NCI-H460 (cell line): Measurements from ENCODE around the gene SLIT3. TPM values are rescaled to one million over a fixed set of nuclear protein-coding genes. Genes with fewer than 3 reads are reported as not detected.
"Not testable (repeated sequence)": the region's sequence is repeated elsewhere in the genome, so short reads cannot be mapped to it uniquely, and the experiment has no call there.

Experiments
- DNase-seq: peaks from one replicate; pipeline ENCODE4 v3.0.0-alpha.2; 2016; ENCODE audit warnings: low read depth; ENCODE audit errors: extremely low read depth
- total RNA-seq: library from RNA; depleted of rRNA; stranded (reverse); fragments of >200 nt; shearing (Covaris generic); gene quantifications from 2 replicates; pipeline ENCODE4 v1.2.3, GENCODE V29; 2014

SLIT3 gene
- total RNA-seq, 1 experiment from 2014 or later: not detected

DNA sequence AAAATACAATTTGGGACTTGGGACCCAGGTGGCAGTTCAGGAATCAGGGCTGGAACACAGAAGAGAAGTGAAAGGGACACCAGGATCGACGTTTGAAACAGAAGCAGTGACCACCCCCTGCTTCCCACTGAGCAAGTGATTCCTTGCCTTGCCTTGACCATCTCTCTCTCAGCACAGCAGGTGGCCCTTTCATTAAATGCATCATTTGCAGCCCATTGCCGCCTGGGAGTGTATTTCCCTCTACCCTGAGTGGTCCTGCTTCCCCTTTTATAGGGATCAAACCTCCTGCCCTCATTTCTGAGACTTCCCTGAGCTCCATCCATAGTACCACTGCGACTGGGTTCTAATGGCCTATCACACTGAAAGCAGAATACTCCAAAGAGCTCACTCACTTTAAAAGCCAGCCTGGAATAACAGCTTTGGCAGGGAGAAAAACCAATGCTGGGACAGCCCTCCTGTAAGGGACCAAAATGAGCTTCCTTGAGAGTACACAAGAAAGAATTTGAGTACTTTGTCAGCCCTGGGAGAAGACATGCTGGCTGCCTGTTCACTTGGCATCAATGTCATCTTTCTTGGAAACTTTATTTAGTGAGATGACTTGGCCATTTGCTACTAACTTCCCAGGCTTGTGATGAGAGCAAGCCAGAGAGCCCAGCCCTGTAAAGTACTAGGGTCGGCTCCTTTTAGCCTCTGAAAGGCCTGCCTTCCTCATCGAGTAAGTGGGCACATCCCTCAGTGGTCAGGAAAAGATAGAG lies 149.7 kb downstream of the SLIT3 start:
- DNase-seq: no peak

DNA sequence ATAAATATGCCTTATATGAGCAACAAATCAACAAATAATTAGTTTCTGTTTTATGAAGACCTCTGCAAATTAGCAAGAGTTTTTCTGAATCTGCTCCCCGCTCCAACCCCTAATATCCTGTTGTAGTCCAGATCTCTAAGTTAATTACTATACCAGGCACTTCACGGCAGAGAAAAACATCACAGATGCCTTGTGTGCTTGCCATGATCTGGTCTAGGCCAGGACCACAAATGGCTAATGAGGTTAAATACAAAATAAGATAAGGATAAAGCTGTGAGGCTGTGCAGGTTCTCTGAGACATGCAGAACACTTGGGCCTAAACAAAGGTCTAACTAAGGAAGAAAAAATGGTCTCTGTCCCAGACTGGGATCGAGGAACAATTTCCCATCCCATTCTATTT lies 150.8 kb downstream of the SLIT3 start:
- DNase-seq: no peak

DNA sequence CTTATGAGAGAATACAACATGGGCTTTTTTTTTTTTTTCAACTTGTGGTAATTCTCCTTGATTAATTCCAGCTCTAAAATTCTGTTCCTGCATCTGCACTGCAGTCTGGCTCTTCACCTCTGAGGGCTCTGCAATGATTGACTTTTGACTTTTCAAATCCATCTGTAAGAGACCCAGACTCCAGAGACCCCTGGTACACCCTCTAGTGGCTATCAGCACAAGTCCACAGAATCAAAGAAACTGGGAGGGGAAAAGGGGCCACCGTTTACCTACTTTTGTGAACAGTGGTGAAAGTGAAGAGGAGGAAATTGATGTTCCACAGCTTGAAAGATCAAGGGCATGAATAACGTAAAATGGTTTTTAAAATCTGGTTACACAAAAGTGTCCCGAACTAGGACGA lies 151.6 kb downstream of the SLIT3 start:
- DNase-seq: no peak

DNA sequence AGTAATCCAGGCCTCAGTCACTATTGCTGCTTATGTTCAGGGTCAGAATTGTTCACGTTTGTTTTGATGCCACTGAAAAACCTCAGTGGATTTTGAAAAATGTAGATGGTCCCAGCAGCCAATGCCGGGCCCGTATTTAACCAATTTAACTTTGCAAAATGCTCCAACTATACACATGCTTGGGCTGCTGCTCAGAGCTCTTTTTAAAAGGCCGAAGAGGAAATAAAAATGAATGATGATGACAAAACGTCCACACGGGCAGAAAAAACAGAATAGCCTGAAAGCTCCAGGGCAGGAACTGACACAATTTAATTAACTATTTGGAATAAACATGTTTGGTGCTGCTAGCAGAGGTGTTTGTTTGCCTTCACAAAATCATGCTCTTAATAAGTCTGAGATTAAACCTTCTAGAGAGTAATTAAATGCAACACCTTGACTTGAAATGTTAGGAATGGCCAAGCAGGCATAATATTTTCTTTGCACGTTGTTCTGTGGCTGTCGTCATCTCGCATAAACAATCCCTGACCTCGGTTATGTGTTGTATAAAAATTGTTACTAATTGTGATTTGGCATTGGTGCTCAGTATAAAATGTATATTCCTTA lies 152.7 kb downstream of the SLIT3 start:
- DNase-seq: no peak

- DNase-seq: no peak
Observed at GRCh38 chr5:169147534-169147933, 153.4 kb downstream of the SLIT3 start.

DNA sequence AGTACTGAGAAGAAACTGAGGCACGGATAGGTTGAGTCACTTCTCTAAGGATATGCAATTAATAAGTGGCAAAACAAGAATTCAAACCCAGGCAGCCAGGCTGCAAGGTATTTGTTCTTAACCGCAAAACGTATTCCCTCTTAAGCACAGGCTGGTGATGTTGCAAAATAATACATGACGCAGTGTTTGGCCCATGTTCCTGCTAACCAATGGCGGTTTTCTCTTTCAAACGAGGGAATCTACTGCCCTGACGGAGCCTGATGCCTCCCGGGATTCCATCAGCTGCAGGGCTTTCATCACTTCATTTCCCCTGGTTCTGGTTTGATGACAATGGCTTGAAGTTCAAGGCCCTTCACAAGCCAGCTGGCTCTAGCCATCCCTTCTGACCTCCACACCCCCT lies 154.8 kb downstream of the SLIT3 start:
- DNase-seq: no peak

DNA sequence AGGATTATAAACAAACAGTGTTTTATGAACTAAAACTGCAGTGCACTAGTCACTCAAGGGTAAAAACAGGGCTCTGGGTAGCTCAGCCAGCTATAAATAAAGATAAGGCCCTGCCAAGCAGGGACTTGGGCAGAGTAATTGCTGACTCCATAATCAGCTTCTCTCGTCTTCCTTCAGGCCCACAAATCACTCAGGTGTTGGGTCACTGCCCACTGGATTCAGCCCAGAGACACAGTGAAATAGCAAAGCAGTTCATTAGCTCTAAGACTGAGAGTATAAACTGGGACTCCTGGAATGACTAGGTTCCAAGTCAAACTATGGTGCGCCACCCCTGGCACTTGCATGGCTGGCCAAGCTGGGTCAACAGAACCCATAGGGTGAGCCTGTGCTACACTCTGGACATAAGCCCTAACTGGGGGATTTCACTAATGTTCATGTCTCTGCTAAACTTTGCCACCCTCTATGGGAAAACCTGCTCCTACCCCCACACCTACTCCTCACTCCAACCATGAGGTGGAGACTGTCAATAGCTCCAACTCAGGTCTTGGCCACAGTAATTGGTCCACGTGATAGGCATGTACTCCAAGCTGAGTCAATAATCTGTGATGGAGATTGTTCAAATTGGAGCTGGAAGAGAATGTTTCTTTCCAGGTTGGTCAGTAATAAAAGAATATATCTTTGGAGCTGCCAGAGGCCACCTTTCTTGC lies 158.5 kb downstream of the SLIT3 start:
- no peak for DNase-seq

GRCh38 chr5:169140215-169140614 lies 160.7 kb downstream of the SLIT3 start:
- DNase-seq: not testable (repeated sequence)

- no peak for DNase-seq
Observed at GRCh38 chr5:169139480-169140050, 161.4 kb downstream of the SLIT3 start.

DNA sequence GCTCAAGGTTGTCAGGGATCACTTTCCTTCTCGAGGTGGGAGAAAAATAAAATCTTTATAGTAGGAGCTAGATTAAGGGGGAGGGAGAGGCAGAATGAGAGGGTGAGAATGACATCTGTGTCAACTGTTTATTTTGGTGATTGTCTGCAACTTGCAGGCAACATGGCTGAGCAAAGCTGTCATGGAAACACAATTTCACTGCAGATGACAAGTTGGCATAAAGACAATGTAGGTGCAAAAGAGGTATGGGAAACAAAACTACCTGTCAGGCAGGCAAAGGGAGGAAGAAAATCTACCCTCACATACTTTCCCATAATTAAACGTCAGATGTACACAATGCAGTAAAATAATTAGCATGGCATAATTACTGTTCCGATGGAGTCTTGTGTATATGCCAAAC lies 167.4 kb downstream of the SLIT3 start:
- no peak for DNase-seq

- DNase-seq: no peak
Observed at GRCh38 chr5:169132302-169132660, 168.7 kb downstream of the SLIT3 start.

DNA sequence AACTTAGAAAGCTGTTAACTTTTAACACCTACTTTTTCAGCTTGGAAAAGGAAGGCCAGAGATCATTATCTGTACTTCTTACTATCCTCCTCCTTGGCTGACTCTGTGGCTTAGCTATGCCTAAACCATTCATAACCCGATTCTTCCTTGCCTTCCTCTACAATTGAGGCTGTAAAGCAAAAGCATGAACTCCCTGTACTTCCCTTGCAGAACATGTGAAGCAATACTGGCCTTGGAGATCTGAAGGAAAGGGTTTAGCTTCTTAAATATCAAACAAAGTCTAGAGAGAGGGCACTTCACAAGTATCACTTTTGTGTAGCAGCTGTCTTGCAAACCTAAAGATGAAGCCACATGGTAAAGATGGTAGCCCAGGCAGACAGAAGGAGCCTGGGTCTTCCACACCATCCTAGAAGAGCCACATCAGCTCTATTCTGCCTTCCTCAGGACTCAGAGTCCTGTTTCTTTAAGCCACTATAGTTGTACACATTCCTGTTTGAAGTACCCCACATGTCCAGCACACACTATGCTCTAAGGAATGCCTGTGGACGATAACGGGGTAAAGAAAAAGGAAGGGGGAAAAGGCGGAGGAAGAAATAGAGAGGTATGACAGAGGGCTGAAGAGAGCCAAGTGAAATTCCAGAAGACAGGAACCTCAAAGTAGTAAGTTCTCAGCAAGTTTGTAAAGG lies 169.2 kb downstream of the SLIT3 start:
- no peak for DNase-seq

GRCh38 chr5:169128679-169129078 lies 172.3 kb downstream of the SLIT3 start:
- no peak for DNase-seq

- no peak for DNase-seq
Observed at GRCh38 chr5:169127431-169127830, 173.5 kb downstream of the SLIT3 start.

GRCh38 chr5:169126481-169127021 lies 174.4 kb downstream of the SLIT3 start:
- DNase-seq: no peak

DNA sequence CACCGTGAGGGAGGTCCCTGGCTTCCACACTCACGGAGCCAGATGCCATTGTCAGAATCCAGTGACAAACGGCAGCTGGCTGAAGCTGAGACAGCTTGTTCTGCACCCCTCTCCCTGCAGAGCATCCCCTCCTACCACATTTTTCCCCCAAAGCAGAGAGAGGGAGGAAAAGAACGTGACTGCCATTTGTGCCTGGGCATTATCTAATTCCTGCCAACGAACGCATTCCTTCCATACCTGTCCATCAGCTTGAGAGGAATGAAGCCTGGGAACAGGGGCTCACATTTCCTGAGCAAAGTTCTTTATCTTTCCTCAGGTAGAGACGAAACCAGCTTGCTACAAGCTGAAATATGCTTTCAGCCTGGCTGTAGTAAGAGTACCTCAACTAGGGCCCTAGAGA lies 175.4 kb downstream of the SLIT3 start:
- DNase-seq: no peak

DNA sequence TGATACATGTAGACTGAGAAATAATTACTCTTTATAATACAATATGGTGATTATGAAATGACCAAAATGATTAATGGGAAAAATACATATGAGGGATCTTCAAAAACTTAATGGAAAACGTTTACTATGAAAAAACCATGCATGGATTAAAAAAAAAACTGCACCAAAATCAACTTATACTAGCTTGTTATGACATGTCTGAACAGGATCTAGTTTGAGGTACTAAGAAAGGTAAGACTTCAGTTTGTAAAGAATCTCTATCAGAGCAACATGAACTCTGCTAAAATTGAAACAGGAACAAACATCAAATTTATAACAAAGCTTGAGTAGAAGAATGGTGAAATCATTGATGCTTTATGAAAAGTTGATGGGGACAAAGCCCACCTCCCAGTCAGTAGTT lies 178.0 kb downstream of the SLIT3 start:
- DNase-seq: no peak

- DNase-seq: no peak
Observed at GRCh38 chr5:169121630-169122420, 179.1 kb downstream of the SLIT3 start.

DNA sequence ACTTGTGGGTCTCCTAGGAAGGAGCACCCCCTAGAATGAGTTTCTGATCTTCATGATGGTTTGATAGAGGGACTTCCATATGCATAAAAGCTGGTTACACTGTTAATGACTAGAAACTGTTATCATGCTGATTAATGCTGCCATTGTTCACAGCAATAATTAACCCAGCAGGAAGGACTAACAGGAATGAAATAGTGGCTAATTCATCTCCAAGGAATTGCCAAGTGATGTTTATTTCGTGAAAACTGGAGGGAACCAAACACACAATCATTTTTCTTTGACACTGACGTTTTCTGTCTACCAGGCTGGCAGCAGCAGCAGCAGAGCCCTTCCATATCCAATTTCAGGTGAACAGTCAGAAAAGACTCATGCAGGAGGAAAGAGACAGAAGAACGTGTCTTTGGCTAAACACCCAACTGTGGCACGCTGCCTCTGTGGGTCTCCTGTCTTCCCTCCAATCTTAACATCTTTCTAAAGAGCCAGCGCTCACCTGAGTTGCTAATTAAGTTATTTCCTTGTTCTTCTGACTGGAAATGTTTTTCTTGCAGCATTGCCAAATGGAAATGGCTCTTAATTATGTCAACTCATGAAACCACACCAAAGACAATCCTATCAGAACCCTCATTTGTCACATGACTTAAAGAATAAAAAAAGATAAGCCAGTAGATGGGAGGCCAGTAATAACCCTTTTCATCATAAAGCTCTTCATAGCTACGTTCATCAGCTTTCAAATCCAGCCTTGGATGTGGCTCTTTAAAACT lies 181.5 kb downstream of the SLIT3 start:
- no peak for DNase-seq
